KOPT-K1 (cell line): ENCODE measurements around the gene HSPBAP1.

Source experiments
- H3K27ac ChIP-seq: fragments of 200-600 bp; sonication (generic); 2 replicates; pipeline ENCODE4 v1.5.1; 2016; ENCODE audit warnings: antibody characterized with exemption, mild to moderate bottlenecking, low read depth, low read length; ENCODE audit not compliant: poor library complexity, severe bottlenecking
- H3K36me3 ChIP-seq: fragments of 200-600 bp; sonication (generic); 2 replicates; pipeline ENCODE4 v1.5.1; 2017; ENCODE audit warnings: antibody characterized with exemption, mild to moderate bottlenecking, low read length, moderate library complexity; ENCODE audit not compliant: insufficient read depth
- H3K9me3 ChIP-seq: fragments of 200-600 bp; sonication (generic); 2 replicates; pipeline ENCODE4 v1.5.1; 2017; ENCODE audit warnings: antibody characterized with exemption, low read length, mild to moderate bottlenecking; ENCODE audit not compliant: insufficient read depth, poor library complexity, severe bottlenecking

Gene HSPBAP1

DNA sequence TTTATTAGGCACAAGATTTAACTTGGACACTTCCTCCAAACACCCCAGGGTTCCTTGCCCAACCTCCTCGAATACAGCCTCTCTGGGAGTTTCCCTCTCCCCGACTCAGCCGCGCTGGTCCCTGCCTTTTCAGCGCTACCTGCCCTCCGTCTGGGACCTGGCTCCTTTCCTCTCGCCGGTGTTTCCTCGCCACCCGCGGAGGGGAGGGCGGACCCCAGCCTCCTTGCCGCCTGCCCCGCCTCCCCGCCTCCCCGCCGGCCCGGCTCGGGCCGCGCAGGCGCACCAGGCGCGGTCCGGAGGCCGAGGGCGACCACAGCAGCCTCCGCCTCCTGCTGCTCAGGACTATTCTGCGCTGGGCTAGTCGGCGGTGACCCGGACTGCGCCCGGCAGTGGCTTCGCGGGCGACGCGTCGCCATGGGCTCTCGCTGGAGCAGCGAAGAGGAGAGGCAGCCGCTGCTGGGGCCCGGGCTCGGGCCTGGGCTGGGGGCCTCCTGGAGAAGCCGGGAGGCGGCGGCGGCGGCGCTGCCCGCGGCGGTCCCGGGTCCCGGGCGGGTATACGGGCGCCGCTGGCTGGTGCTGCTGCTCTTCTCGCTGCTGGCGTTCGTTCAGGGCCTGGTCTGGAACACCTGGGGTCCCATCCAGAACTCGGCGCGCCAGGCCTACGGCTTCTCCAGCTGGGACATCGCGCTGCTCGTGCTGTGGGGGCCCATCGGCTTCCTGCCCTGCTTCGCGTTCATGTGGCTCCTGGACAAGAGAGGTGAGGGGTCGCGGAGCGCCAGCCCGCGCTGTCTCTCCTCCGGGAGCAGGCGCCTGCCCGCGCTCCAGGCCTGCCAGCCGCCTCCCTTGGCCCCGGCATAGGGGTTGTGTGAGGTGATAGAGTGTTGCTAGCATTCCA, 1.4 kb upstream of the HSPBAP1 start, which contains the start of gene SLC49A4:
TSS of gene SLC49A4 (plus strand) at position 291 of the 895 bp plus-strand sequence. CDS start at position 415, 124 bp downstream.
- Histone ChIP-seq H3K9me3 (no peaks in the 10 kb centered on the region), H3K36me3 (no peaks in the 10 kb centered on the region), H3K27ac (peak within 1 kb of the TSS; percentile 56)

GRCh38 chr3:122794483-122794778, 800 bp upstream of the HSPBAP1 start:
- no peaks in the 10 kb centered on the region for H3K9me3 ChIP-seq
- H3K27ac ChIP-seq: peak overlapping the region; percentile 47

DNA sequence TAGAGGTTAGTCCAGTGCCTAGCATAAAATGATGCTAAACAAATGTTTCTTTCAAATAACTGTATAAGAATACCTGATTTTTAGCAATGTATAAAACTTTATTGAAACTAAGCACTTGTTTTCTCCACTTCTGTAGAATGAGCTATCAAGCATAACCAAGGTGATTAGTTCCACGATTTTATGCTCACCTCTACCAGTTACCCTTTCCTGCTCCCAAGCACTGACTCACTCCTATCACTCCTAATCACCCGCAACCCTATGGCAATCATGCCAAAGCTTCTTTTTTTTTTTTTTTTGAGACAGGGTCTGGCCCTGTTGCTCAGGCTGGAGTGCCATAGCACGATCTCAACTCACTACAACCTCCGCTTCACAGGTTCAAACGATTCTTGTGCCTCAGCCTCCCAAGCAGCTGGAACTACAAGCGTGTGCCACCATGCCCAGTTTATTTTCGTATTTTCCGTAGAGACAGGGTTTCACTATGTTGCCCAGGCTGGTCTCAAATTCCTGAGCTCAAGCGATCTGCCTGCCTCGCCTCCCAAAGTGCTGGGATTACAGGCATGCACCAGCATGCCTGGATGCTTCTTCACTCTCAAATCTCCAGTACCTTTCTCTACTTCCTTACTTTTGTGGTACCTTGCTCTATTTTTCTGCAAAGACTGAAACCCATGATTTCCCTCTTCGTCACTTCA, 3.9 kb downstream of the HSPBAP1 start:
- no peak overlapping the region for H3K27ac ChIP-seq
- H3K9me3 ChIP-seq: no peaks in the 10 kb centered on the region
- peaks cover 8% of the 10 kb centered on the region; the same call in 1 of the 2 replicates for H3K36me3 ChIP-seq

More at GRCh38 chr3:122794483-122794778, 800 bp upstream of the HSPBAP1 start:
- H3K36me3 ChIP-seq: no peaks in the 10 kb centered on the region

DNA sequence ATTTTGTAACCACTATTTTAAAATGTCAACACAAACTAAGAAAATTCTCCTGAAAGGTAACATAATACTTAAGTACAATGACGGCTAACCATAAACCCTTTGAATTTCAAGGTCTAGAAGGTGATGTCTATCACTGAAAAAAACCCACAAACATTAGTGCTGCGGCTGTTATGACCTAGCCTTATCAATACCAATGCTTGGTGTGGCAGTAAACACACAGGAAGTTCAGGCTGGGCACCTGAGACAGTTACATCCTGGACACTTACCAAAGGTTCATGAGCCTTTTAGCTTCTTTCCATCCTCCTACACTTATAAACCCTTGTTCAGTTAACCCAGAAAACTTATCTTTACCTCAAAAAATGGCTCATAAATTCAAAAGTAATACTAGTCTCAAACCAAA, 5.8 kb downstream of the HSPBAP1 start:
- Histone ChIP-seq H3K27ac (no peak overlapping the region), H3K9me3 (no peaks in the 10 kb centered on the region), H3K36me3 (peaks cover 8% of the 10 kb centered on the region; the same call in 1 of the 2 replicates)

- Histone ChIP-seq H3K9me3 (no peaks in the 10 kb centered on the region), H3K27ac (no peak overlapping the region), H3K36me3 (peaks cover 8% of the 10 kb centered on the region; the same call in 1 of the 2 replicates)
Observed at GRCh38 chr3:122786066-122786465, 7.6 kb downstream of the HSPBAP1 start.

- Histone ChIP-seq H3K27ac (no peak overlapping the region), H3K9me3 (no peaks in the 10 kb centered on the region), H3K36me3 (peaks cover 8% of the 10 kb centered on the region; the same call in 1 of the 2 replicates)
Observed at GRCh38 chr3:122785231-122785630, 8.4 kb downstream of the HSPBAP1 start.

DNA sequence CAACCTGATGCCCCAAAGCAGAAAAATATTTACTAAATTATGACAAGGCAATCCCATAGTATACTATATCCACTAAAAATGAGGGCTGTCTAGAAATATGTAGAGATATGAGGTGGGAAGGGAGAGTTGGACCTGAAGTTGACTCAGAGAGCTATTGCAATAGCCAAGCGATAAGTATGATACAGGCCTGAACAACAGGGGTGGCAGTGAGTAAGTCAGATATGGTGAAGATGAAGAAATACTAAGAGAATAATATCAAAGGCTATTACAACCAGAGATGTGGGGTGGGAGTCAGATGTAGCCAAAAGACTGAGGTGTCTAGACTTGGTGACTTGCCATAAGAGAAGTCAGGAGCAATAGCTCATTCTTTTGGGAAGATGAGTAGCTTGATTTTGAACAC, 9.2 kb downstream of the HSPBAP1 start:
- no peaks in the 10 kb centered on the region for H3K9me3 ChIP-seq
- peaks cover 8% of the 10 kb centered on the region; the same call in 1 of the 2 replicates for H3K36me3 ChIP-seq
- H3K27ac ChIP-seq: no peak overlapping the region

- Histone ChIP-seq H3K36me3 (peaks cover 8% of the 10 kb centered on the region; the same call in 1 of the 2 replicates), H3K9me3 (no peaks in the 10 kb centered on the region), H3K27ac (no peak overlapping the region)
Observed at GRCh38 chr3:122782804-122783203, 10.8 kb downstream of the HSPBAP1 start.

DNA sequence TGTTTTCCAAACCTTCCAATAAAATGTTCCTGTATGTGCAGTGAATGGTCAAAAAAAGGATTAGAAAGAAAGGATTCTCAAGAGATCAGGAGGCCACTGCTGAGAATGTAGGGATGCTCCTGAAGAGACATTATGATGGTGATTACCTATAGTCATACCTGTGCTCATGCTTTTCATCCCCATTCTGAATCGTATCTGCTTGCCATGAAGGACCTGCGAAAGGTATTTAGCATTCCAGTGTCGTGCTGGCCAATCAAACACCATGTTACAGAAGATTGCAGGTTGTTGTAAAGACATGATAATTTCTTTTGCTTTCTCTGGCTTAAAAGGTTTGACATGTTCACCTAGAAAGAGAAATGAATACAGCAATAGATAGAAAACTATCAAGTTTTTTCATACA, 16.1 kb downstream of the HSPBAP1 start:
- no peaks in the 10 kb centered on the region for H3K9me3 ChIP-seq
- no peaks in the 10 kb centered on the region for H3K36me3 ChIP-seq
- no peak overlapping the region for H3K27ac ChIP-seq

- Histone ChIP-seq H3K36me3 (no peaks in the 10 kb centered on the region), H3K9me3 (no peaks in the 10 kb centered on the region), H3K27ac (no peak overlapping the region)
Observed at GRCh38 chr3:122776675-122777468, 16.8 kb downstream of the HSPBAP1 start.

GRCh38 chr3:122774564-122774963, 19.1 kb downstream of the HSPBAP1 start:
- Histone ChIP-seq H3K36me3 (no peaks in the 10 kb centered on the region), H3K27ac (no peak overlapping the region), H3K9me3 (no peaks in the 10 kb centered on the region)

GRCh38 chr3:122773944-122774509, 19.6 kb downstream of the HSPBAP1 start:
- no peak overlapping the region for H3K27ac ChIP-seq
- H3K36me3 ChIP-seq: no peaks in the 10 kb centered on the region
- no peaks in the 10 kb centered on the region for H3K9me3 ChIP-seq

- H3K36me3 ChIP-seq: no peaks in the 10 kb centered on the region
- no peak overlapping the region for H3K27ac ChIP-seq
- H3K9me3 ChIP-seq: no peaks in the 10 kb centered on the region
Observed at GRCh38 chr3:122772827-122773226, 20.8 kb downstream of the HSPBAP1 start.

DNA sequence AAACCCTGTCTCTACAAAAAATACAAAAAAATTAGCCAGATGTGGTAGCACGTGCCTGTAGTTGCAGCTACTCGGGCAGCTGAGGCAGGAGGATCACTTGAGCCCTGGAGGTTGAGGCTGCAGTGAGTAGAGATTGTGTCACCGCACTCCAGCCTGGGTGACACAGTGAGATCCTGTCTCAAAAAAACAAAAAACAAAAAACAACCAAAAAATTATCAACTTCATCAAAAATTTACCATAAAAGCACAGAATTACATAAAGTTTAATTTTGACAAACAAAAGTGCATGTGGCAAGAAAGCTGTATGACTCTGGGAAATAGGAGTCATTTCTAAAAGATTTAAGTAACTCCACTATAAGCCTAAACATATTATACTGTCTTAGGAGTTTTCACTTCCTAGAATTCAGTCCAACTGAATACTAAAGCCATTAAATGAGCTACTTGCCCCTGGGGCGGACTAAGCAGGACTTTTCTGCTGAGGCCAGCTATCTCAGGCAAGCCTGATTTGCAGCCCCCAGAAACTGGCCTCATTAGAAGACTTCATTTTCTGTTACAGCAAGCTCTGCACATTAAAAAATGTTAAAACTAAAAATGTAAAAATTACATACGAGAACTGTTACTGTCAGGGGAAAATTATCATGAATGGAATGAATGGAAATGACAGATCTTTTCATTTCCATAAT, 23.0 kb downstream of the HSPBAP1 start:
- H3K9me3 ChIP-seq: no peaks in the 10 kb centered on the region
- no peak overlapping the region for H3K27ac ChIP-seq
- no peaks in the 10 kb centered on the region for H3K36me3 ChIP-seq
